SK-N-SH (cell line): ENCODE data around the gene PARVB.

Experiments
- CHD2 ChIP-seq: fragments of 150-350 bp; IDR thresholded peaks from 2 replicates; pipeline ENCODE4 v1.6.1; 2018; ENCODE audit warnings: low read length; ENCODE audit not compliant: partially characterized antibody
- EP300 ChIP-seq, 2 experiments: IDR thresholded peaks; 2 replicates each; pipeline versions ENCODE4 v1.4.0 to v1.6.1; 2012; ENCODE audit warnings: borderline replicate concordance in 1 of 2, low read depth in 1 of 2, low read length in 1 of 2
- GATA2 ChIP-seq: sonication (generic); formaldehyde crosslinking; IDR thresholded peaks from 2 replicates; pipeline ENCODE4 v1.5.0; 2020; ENCODE audit warnings: mild to moderate bottlenecking, missing genetic modification reagents
- MXI1 ChIP-seq: IDR thresholded peaks from 2 replicates; pipeline ENCODE4 v1.6.1; 2012; ENCODE audit warnings: mild to moderate bottlenecking, low read depth, low read length, improper control_type of control experiment
- NFIC ChIP-seq: IDR thresholded peaks from 2 replicates; pipeline ENCODE4 v1.4.0; 2012; ENCODE audit warnings: borderline replicate concordance
- POLR2AphosphoS5 ChIP-seq: IDR thresholded peaks from 2 replicates; pipeline ENCODE4 v1.6.1; 2012; ENCODE audit warnings: low read depth, low read length
- TAF1 ChIP-seq: IDR thresholded peaks from 2 replicates; pipeline ENCODE4 v1.6.1; 2012; ENCODE audit warnings: low read depth, mild to moderate bottlenecking, low read length, moderate library complexity, borderline replicate concordance
- TCF12 ChIP-seq: IDR thresholded peaks from 2 replicates; pipeline ENCODE4 v1.4.0; 2012
- YY1 ChIP-seq: IDR thresholded peaks from 2 replicates; pipeline ENCODE4 v1.4.0; 2012; ENCODE audit warnings: low read depth, mild to moderate bottlenecking
- TF ChIP-seq, protein P1 (sequence below): IDR thresholded peaks from 2 replicates; pipeline ENCODE4 v1.6.1; 2012; ENCODE audit warnings: mild to moderate bottlenecking, low read depth, low read length, moderate library complexity
- TF ChIP-seq, protein P2 (sequence below): fragments of 200-600 bp; sonication (generic); IDR thresholded peaks from 2 replicates; pipeline ENCODE4 v1.6.1; 2017; ENCODE audit warnings: antibody characterized with exemption, mild to moderate bottlenecking, moderate library complexity

DNA sequence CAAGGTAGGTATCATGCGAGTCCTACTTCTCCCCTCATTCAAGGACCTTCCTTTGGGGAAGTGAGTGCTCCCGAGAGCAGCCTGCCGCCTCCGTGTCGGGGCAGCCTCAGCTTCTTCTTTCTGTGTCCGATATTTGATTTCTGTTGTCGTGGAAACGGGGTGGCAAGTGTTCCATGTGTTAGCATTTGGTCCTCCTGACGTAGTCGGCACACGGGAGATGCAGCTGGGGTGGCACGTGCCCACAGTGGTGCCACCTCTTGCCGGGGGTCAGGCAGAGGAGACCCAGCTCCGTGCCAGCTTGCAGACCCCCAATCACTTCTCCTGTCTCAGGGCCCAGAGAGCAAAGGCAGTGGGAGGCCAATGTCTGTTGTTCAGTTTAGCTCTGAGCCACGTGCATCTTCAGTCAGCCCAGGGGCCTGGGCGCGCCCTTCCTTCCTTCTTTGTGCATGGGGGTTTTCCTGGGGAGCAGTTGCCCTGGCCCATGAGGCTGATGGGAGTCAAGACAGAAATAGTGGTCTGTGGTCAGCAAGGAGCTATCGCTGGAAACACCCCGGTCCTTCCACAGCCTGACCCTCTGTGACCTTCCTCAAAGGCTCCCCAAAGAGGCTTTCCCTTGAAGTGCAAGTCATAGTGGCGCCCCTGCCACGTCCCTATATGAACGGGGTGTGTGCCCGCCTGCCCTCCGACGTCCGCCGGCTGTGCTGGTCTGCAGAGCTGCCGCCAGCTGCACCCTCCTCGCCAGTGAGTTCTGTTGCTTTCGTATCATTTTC, 44.5 kb downstream of the PARVB start:
- TF ChIP-seq, protein P1, sequence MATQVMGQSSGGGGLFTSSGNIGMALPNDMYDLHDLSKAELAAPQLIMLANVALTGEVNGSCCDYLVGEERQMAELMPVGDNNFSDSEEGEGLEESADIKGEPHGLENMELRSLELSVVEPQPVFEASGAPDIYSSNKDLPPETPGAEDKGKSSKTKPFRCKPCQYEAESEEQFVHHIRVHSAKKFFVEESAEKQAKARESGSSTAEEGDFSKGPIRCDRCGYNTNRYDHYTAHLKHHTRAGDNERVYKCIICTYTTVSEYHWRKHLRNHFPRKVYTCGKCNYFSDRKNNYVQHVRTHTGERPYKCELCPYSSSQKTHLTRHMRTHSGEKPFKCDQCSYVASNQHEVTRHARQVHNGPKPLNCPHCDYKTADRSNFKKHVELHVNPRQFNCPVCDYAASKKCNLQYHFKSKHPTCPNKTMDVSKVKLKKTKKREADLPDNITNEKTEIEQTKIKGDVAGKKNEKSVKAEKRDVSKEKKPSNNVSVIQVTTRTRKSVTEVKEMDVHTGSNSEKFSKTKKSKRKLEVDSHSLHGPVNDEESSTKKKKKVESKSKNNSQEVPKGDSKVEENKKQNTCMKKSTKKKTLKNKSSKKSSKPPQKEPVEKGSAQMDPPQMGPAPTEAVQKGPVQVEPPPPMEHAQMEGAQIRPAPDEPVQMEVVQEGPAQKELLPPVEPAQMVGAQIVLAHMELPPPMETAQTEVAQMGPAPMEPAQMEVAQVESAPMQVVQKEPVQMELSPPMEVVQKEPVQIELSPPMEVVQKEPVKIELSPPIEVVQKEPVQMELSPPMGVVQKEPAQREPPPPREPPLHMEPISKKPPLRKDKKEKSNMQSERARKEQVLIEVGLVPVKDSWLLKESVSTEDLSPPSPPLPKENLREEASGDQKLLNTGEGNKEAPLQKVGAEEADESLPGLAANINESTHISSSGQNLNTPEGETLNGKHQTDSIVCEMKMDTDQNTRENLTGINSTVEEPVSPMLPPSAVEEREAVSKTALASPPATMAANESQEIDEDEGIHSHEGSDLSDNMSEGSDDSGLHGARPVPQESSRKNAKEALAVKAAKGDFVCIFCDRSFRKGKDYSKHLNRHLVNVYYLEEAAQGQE: no peak
- TF ChIP-seq, protein P2, sequence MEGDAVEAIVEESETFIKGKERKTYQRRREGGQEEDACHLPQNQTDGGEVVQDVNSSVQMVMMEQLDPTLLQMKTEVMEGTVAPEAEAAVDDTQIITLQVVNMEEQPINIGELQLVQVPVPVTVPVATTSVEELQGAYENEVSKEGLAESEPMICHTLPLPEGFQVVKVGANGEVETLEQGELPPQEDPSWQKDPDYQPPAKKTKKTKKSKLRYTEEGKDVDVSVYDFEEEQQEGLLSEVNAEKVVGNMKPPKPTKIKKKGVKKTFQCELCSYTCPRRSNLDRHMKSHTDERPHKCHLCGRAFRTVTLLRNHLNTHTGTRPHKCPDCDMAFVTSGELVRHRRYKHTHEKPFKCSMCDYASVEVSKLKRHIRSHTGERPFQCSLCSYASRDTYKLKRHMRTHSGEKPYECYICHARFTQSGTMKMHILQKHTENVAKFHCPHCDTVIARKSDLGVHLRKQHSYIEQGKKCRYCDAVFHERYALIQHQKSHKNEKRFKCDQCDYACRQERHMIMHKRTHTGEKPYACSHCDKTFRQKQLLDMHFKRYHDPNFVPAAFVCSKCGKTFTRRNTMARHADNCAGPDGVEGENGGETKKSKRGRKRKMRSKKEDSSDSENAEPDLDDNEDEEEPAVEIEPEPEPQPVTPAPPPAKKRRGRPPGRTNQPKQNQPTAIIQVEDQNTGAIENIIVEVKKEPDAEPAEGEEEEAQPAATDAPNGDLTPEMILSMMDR: no peak
- TF ChIP-seq EP300 (IDR thresholded peaks at IDR 0.05; ENCODE audit: borderline replicate concordance in 1 of 2, low read depth in 1 of 2, low read length in 1 of 2) (no peak), GATA2 (CRISPR knock-in tag) (no peak), MXI1 (no peak), CHD2 (no peak), YY1 (no peak), TCF12 (no peak), POLR2AphosphoS5 (no peak), NFIC (no peak), TAF1 (no peak)
